Measurements from ENCODE around the gene DOK5. TPM values are rescaled to one million over a fixed set of nuclear protein-coding genes. Genes with fewer than 3 reads are reported as not detected.

Gene DOK5
- total and polyA plus RNA-seq, 12 donors: 0.51 to 21.1 (median 9.1) TPM

GRCh38 chr20:54590856-54591255 is 115.5 kb downstream of the DOK5 start:
- TF ChIP-seq CTCF (IDR thresholded peaks at IDR 0.05): no peak
- H3K36me3 ChIP-seq: peaks cover 0 to 17% (median 0%) of the 10 kb centered on the region in 9 donors
- H3K4me1 ChIP-seq: no peaks in the 10 kb centered on the region
- intact Hi-C loops (cut with DNase I): no loop called here
- H3K9me3 ChIP-seq: no peaks in the 10 kb centered on the region
- H3K27ac ChIP-seq: no peak overlapping the region
- H3K4me3 ChIP-seq: no peak overlapping the region
- H3K27me3 ChIP-seq: no peaks in the 10 kb centered on the region
- ATAC-seq: no peak
- no peak for DNase-seq

- TF ChIP-seq CTCF (IDR thresholded peaks at IDR 0.05): no peak
- H3K27me3 ChIP-seq: no peaks in the 10 kb centered on the region
- no peak overlapping the region for H3K27ac ChIP-seq
- peaks cover 0 to 7% (median 0%) of the 10 kb centered on the region in 11 donors for H3K9me3 ChIP-seq
- H3K4me1 ChIP-seq: peaks cover 0 to 6% (median 0%) of the 10 kb centered on the region in 9 donors
- H3K4me3 ChIP-seq: no peak overlapping the region
- H3K36me3 ChIP-seq: peaks cover 0 to 24% (median 0%) of the 10 kb centered on the region in 9 donors
- ATAC-seq (no peak), DNase-seq (no peak)
- intact Hi-C loops (cut with DNase I): no loop called here
Measured at GRCh38 chr20:54596651-54597050, 121.3 kb downstream of the DOK5 start.

GRCh38 chr20:54598352-54598751 is 123.0 kb downstream of the DOK5 start:
- TF ChIP-seq CTCF (IDR thresholded peaks at IDR 0.05): no peak
- no peaks in the 10 kb centered on the region for H3K27me3 ChIP-seq
- intact Hi-C loops (cut with DNase I): no loop called here
- H3K27ac ChIP-seq: no peak overlapping the region
- ATAC-seq (no peak), DNase-seq (no peak)
- H3K9me3 ChIP-seq: peaks cover 0 to 7% (median 0%) of the 10 kb centered on the region in 11 donors
- no peak overlapping the region for H3K4me3 ChIP-seq
- WGBS, 2 donors: 92 to 93% methylated on average over 5 of the region's 5 CpGs
- peaks cover 0 to 6% (median 0%) of the 10 kb centered on the region in 9 donors for H3K4me1 ChIP-seq
- peaks cover 0 to 20% (median 0%) of the 10 kb centered on the region in 9 donors for H3K36me3 ChIP-seq

- Histone ChIP-seq H3K4me3 (no peak overlapping the region), H3K9me3 (peaks cover 0 to 7% (median 0%) of the 10 kb centered on the region in 11 donors), H3K4me1 (peaks cover 0 to 6% (median 0%) of the 10 kb centered on the region in 9 donors), H3K36me3 (peaks cover 0 to 10% (median 0%) of the 10 kb centered on the region in 9 donors), H3K27me3 (no peaks in the 10 kb centered on the region), H3K27ac (no peak overlapping the region)
- ATAC-seq (no peak), DNase-seq (no peak)
- TF ChIP-seq CTCF (IDR thresholded peaks at IDR 0.05): no peak
- intact Hi-C loops (cut with DNase I): no loop called here
- 35 to 69% methylated on average over 3 of the region's 3 CpGs for WGBS, 2 donors
Measured at GRCh38 chr20:54600634-54601033, 125.2 kb downstream of the DOK5 start.
